ENCODE measurements around the gene CREB5. TPM values are rescaled to one million over a fixed set of nuclear protein-coding genes. Genes with fewer than 3 reads are reported as not detected.

CREB5 gene
- total RNA-seq, 1 experiment from 2014 or later: 0.49 TPM

DNA sequence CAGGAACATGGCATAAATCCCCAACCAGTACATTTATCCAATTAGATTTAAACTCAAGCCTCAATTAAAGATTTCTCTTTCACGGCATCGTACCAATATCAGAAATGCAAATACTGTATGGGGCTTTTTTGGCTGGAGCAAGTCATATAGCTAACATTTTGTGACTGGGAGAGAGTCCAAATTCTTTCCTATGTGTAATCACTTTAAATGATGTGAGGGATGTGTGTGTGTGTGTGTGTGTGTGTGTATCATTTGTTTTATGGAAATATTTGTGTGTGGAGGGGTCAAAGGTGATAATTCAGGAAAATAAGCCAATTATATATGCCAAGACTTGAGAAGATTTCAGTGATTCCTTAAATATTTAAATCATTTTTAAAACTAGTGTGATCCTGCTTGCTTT, 349.2 kb downstream of the CREB5 start:
- H3K9ac ChIP-seq (ENCODE audit: low read length): no peak overlapping the region
- H3K9me2 ChIP-seq (ENCODE audit: insufficient read depth): no peaks in the 10 kb centered on the region
- POLR2A ChIA-PET: no interaction called here
- no peak for TF ChIP-seq FOSL1 (IDR thresholded peaks at IDR 0.05; ENCODE audit: low read depth)
- TF ChIP-seq, protein P1, sequence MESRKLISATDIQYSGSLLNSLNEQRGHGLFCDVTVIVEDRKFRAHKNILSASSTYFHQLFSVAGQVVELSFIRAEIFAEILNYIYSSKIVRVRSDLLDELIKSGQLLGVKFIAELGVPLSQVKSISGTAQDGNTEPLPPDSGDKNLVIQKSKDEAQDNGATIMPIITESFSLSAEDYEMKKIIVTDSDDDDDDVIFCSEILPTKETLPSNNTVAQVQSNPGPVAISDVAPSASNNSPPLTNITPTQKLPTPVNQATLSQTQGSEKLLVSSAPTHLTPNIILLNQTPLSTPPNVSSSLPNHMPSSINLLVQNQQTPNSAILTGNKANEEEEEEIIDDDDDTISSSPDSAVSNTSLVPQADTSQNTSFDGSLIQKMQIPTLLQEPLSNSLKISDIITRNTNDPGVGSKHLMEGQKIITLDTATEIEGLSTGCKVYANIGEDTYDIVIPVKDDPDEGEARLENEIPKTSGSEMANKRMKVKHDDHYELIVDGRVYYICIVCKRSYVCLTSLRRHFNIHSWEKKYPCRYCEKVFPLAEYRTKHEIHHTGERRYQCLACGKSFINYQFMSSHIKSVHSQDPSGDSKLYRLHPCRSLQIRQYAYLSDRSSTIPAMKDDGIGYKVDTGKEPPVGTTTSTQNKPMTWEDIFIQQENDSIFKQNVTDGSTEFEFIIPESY (IDR thresholded peaks at IDR 0.05; ENCODE audit: extremely low read depth, insufficient replicate concordance, low read length): no peak
- TF ChIP-seq EZH2phosphoT487 (IDR thresholded peaks at IDR 0.05; ENCODE audit: borderline replicate concordance): no peak
- no peaks in the 10 kb centered on the region for H3K4me1 ChIP-seq (ENCODE audit: control insufficient read depth in 1 of 2, insufficient read depth in 2 of 2, low read length in 2 of 2)
- no peaks in the 10 kb centered on the region for H3K9me3 ChIP-seq (ENCODE audit: control insufficient read depth in 1 of 2, insufficient read depth in 1 of 2, low read depth in 1 of 2, low read length in 2 of 2)
- no peak overlapping the region for H3K27ac ChIP-seq (ENCODE audit: low read depth, low read length)
- RAD21 ChIA-PET (ENCODE audit: low non-redundant PET in 1 of 2, low total read pairs in 2 of 2, uncharacterized antibody in 2 of 2, unreplicated experiment in 2 of 2): no interaction called here
- H3K27me3 ChIP-seq (ENCODE audit: insufficient read depth, low read length): peaks cover 6% of the 10 kb centered on the region; the same call in 1 of the 2 replicates
- H4K20me1 ChIP-seq (ENCODE audit: insufficient read depth): no peaks in the 10 kb centered on the region
- H3K4me2 ChIP-seq (ENCODE audit: low read length): no peak overlapping the region
- DNase-seq (ENCODE audit: low read depth, low spot score) (no peak), ATAC-seq (no peak)
- H3K36me3 ChIP-seq (ENCODE audit: control insufficient read depth in 1 of 2, insufficient read depth in 2 of 2, low read length in 2 of 2): no peaks in the 10 kb centered on the region
- H3K4me3 ChIP-seq (replicated peaks in 1 of 2; ENCODE audit: low read depth in 1 of 2, low read length in 2 of 2): no peak overlapping the region
- BruUV-seq (replicated peaks): no TSS peak
- CTCF ChIA-PET: interaction anchor here (0.6 kb wide), 1 partner anchor 9 kb away, joined by 3 read pairs; no protein-coding TSS in a partner anchor
- intact Hi-C loops (cut with micrococcal nuclease): no loop called here
- H3K79me2 ChIP-seq (ENCODE audit: insufficient read depth, low read length): no peaks in the 10 kb centered on the region
- H2AFZ ChIP-seq (ENCODE audit: low read depth, low read length, poor library complexity, severe bottlenecking): no peak overlapping the region

DNA sequence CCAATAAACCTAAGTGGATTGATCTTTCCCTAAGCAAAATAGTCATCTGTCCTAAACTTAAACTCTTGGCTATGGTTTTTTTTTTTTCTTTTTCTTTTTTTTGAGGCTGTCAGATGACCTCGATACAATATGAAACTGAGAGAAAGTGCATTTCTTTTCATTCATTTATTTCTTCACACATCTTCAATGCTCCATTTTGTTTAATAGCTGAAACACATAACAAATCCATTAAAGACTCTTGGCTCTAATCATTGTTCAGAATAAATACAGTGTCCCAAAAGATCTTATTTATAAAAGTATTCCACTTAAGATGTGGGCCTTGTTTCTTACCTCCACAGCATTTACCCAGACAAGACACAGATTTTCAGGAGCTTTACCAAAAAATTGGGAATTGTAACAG, 350.3 kb downstream of the CREB5 start:
- Histone ChIP-seq H3K27me3 (ENCODE audit: insufficient read depth, low read length) (peaks cover 7% of the 10 kb centered on the region; the same call in 1 of the 2 replicates), H3K27ac (ENCODE audit: low read depth, low read length) (no peak overlapping the region), H3K9me2 (ENCODE audit: insufficient read depth) (no peaks in the 10 kb centered on the region), H3K4me2 (ENCODE audit: low read length) (no peak overlapping the region), H3K4me3 (replicated peaks in 1 of 2; ENCODE audit: low read depth in 1 of 2, low read length in 2 of 2) (no peak overlapping the region), H3K9me3 (ENCODE audit: control insufficient read depth in 1 of 2, insufficient read depth in 1 of 2, low read depth in 1 of 2, low read length in 2 of 2) (no peaks in the 10 kb centered on the region), H2AFZ (ENCODE audit: low read depth, low read length, poor library complexity, severe bottlenecking) (no peak overlapping the region), H3K4me1 (ENCODE audit: control insufficient read depth in 1 of 2, insufficient read depth in 2 of 2, low read length in 2 of 2) (no peaks in the 10 kb centered on the region), H3K79me2 (ENCODE audit: insufficient read depth, low read length) (no peaks in the 10 kb centered on the region), H3K36me3 (ENCODE audit: control insufficient read depth in 1 of 2, insufficient read depth in 2 of 2, low read length in 2 of 2) (no peaks in the 10 kb centered on the region), H3K9ac (ENCODE audit: low read length) (no peak overlapping the region), H4K20me1 (ENCODE audit: insufficient read depth) (no peaks in the 10 kb centered on the region)
- intact Hi-C loops (cut with micrococcal nuclease): no loop called here
- BruUV-seq (replicated peaks): no TSS peak
- RAD21 ChIA-PET (ENCODE audit: low non-redundant PET in 1 of 2, low total read pairs in 2 of 2, uncharacterized antibody in 2 of 2, unreplicated experiment in 2 of 2): no interaction called here
- ATAC-seq (no peak), DNase-seq (ENCODE audit: low read depth, low spot score) (no peak)
- no peak for TF ChIP-seq SP1 (IDR thresholded peaks at IDR 0.05; ENCODE audit: low read depth)
- CTCF ChIA-PET: no interaction called here
- POLR2A ChIA-PET: no interaction called here
